Testis (tissue), 2 donors: Measurements from ENCODE around the gene ARHGEF40.

Experiments
- CTCF ChIP-seq, 3 experiments: fragments of 450-650 bp in 2 of 3; fragments of 200-600 bp in 1 of 3; sonication (generic) in 1 of 3; IDR thresholded peaks; one replicate each; pipeline ENCODE4 v1.5.1; 2016 to 2019; ENCODE audit warnings: antibody characterized with exemption in 3 of 3, mild to moderate bottlenecking in 2 of 3, moderate library complexity in 1 of 3
- POLR2A ChIP-seq: fragments of 450-650 bp; IDR thresholded peaks from one replicate; pipeline ENCODE4 v1.6.1; 2017; ENCODE audit warnings: antibody characterized with exemption, mild to moderate bottlenecking, moderate library complexity

- TF ChIP-seq CTCF (IDR thresholded peaks at IDR 0.05) (no peak), POLR2A (no peak)
Measured at GRCh38 chr14:21071225-21072030, 1.3 kb downstream of the ARHGEF40 start.
